Mucosa of descending colon (tissue), 3 donors: ENCODE measurements around the gene TBC1D22B. TPM values are rescaled to one million over a fixed set of nuclear protein-coding genes. Genes with fewer than 3 reads are reported as not detected.
A peak's percentile ranks its signal among the peaks of the same experiment; 100 is the strongest.

Experiments
- ATAC-seq: fragments of 200-7000 bp; cut with Tn5 transposase; one replicate; pipeline ENCODE4 v1.9.1; 2020; ENCODE audit warnings: mild to moderate bottlenecking, moderate library complexity
- DNase-seq, 3 donors: peaks; one replicate each; pipeline ENCODE4 v3.0.0-alpha.2; 2020
- H3K36me3 ChIP-seq: fragments of 200-600 bp; one replicate; pipeline ENCODE4 v1.8.0; 2021; ENCODE audit warnings: low read depth, mild to moderate bottlenecking
- H3K4me1 ChIP-seq: fragments of 200-600 bp; one replicate; pipeline ENCODE4 v1.8.0; 2021; ENCODE audit warnings: low read depth, mild to moderate bottlenecking
- H3K4me3 ChIP-seq: fragments of 200-600 bp; one replicate; pipeline ENCODE4 v1.8.0; 2021; ENCODE audit warnings: mild to moderate bottlenecking
- H3K9me3 ChIP-seq: fragments of 200-600 bp; one replicate; pipeline ENCODE4 v1.8.0; 2021; ENCODE audit warnings: mild to moderate bottlenecking
- CTCF ChIP-seq: fragments of 200-600 bp; IDR thresholded peaks from one replicate; pipeline ENCODE4 v1.8.0; 2022; ENCODE audit warnings: antibody characterized with exemption, mild to moderate bottlenecking
- intact Hi-C, 2 donors: fragments of 100-400 bp; cut with DNase I in 1 of 2; cut with micrococcal nuclease in 1 of 2; formaldehyde crosslinking; loops; one replicate each; pipeline versions ENCODE4 v1.11.0 to v1.11.1; 2022; cut with DNase I, micrococcal nuclease
- total RNA-seq, 3 donors: library from RNA; stranded (reverse); fragmentation: NEBNext Ultra II Directional in 2 of 3; extraction: Animal tissue kit (Norgen Biotek cat#: 25700) in 2 of 3; gene quantifications; one replicate each; pipeline versions ENCODE4 v1.2.1 to v1.2.4, GENCODE V29; 2021 to 2023
- donor health status: DM: no; HTN: no; CAD: no; lungs with moderate emphysema.
- donor health status: DM: no; HTN: no; CAD: no.
- donor health status: DM: no; HTN: yes; CAD: no.

Gene TBC1D22B
- total RNA-seq, 3 donors from 2014 or later, result 12.9 to 15.5 (median 14.8) TPM

GRCh38 chr6:37256692-37257319 is 766 bp upstream of the TBC1D22B start:
- no peak for TF ChIP-seq CTCF
- H3K4me3 ChIP-seq, result no peak overlapping the region
- intact Hi-C loops, result no loop called here
- H3K4me1 ChIP-seq, result peaks cover 4% of the 10 kb centered on the region
- peaks cover 7% of the 10 kb centered on the region for H3K36me3 ChIP-seq
- no peak for DNase-seq
- ATAC-seq, result peak; percentile 17
- no peaks in the 10 kb centered on the region for H3K9me3 ChIP-seq

- peak; percentile 0 for ATAC-seq
- Histone ChIP-seq H3K4me3 (peak overlapping the region; percentile 92), H3K9me3 (no peaks in the 10 kb centered on the region), H3K4me1 (peaks cover 4% of the 10 kb centered on the region), H3K36me3 (peaks cover 7% of the 10 kb centered on the region)
- intact Hi-C loops, result no loop called here
- no peak for DNase-seq
- no peak for TF ChIP-seq CTCF
Measured at GRCh38 chr6:37257320-37257633, 295 bp upstream of the TBC1D22B start.

GRCh38 chr6:37258405-37259105 is 983 bp downstream of the TBC1D22B start:
- no peak for TF ChIP-seq CTCF
- ATAC-seq, result no peak
- H3K36me3 ChIP-seq, result peaks cover 7% of the 10 kb centered on the region
- H3K4me1 ChIP-seq, result peaks cover 4% of the 10 kb centered on the region
- H3K4me3 ChIP-seq, result peak overlapping the region; percentile 92
- no peaks in the 10 kb centered on the region for H3K9me3 ChIP-seq
- intact Hi-C loops, result no loop called here
- DNase-seq, result no peak

DNA sequence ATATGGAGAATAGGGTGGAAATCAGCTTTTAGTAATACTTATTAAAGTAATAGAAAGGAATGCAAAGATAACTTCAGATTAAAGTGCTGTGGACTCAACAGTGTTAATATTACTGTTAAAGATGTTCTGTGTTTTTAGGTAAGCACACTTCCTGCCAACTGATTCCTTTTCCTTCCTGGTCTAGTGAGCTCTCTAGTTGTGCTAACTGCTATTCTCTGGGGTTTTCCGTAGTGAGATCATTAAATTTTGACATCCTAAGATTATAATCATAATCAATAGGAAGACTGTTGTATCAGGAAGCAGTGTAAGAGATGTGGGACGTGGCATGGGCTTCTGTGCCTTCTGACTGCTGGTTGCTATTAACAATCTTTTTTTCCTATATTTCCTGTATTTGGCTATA is 1.6 kb downstream of the TBC1D22B start:
- peaks cover 4% of the 10 kb centered on the region for H3K4me1 ChIP-seq
- H3K9me3 ChIP-seq, result no peaks in the 10 kb centered on the region
- peaks cover 7% of the 10 kb centered on the region for H3K36me3 ChIP-seq
- DNase-seq (no peak), ATAC-seq (no peak)
- TF ChIP-seq CTCF, result no peak
- no peak overlapping the region for H3K4me3 ChIP-seq
- intact Hi-C loops, result no loop called here

DNA sequence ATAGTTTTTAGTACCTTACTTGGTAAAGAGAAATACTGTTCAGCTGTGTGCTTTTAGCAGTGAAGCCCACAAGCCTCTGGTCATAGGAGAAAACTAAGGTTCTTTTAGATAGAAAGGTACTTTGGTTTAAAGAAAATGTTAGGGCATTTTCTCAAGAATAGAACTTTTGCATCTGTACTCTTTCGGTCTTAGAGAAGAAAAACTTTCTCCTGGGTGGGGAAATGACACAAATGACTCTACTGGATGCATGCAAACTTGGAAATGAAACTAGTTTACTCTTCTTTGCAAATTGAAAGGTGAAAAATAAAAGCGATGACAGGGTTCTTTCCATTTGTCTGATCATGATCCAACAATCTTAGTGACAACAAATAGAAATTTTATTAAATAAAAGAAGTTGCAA is 2.5 kb downstream of the TBC1D22B start:
- H3K4me3 ChIP-seq, result no peak overlapping the region
- intact Hi-C loops, result no loop called here
- H3K4me1 ChIP-seq, result peaks cover 4% of the 10 kb centered on the region
- H3K36me3 ChIP-seq, result peaks cover 7% of the 10 kb centered on the region
- ATAC-seq (no peak), DNase-seq (no peak)
- H3K9me3 ChIP-seq, result no peaks in the 10 kb centered on the region
- no peak for TF ChIP-seq CTCF
